HEK293T (cell line): ENCODE measurements around the gene IFTAP.

ENCODE experiments used
- CTCF ChIA-PET: fragments of 350-600 bp; formaldehyde crosslinking; extraction: SDS; loops from one replicate; lab custom pipeline; 2021; ENCODE audit warnings: antibody characterized with exemption, inconsistent platforms; lab: Yijun Ruan, JAX
- POLR2A ChIA-PET: fragments of 350-600 bp; formaldehyde crosslinking; extraction: SDS; loops from one replicate; lab custom pipeline; 2020; ENCODE audit warnings: antibody characterized with exemption, inconsistent platforms; lab: Yijun Ruan, JAX
- DNase-seq: peaks from one replicate; pipeline ENCODE4 v3.0.0; 2012; ENCODE audit warnings: mixed read lengths; ENCODE audit errors: extremely low spot score
- ARNT ChIP-seq: fragments of 450-650 bp; IDR thresholded peaks from 2 replicates; pipeline ENCODE4 v1.6.1; 2017; ENCODE audit warnings: mild to moderate bottlenecking
- BHLHE40 ChIP-seq: fragments of 450-650 bp; IDR thresholded peaks from 2 replicates; pipeline ENCODE4 v1.6.1; 2016; ENCODE audit warnings: mild to moderate bottlenecking, moderate library complexity, borderline replicate concordance
- CTBP1 ChIP-seq: fragments of 450-650 bp; IDR thresholded peaks from 2 replicates; pipeline ENCODE4 v1.6.1; 2016; ENCODE audit warnings: borderline replicate concordance
- ELF4 ChIP-seq: fragments of 450-650 bp; IDR thresholded peaks from 2 replicates; pipeline ENCODE4 v1.6.1; 2017; ENCODE audit warnings: antibody characterized with exemption
- FOXA1 ChIP-seq: fragments of 450-650 bp; IDR thresholded peaks from 2 replicates; pipeline ENCODE4 v1.6.1; 2016; ENCODE audit warnings: mild to moderate bottlenecking
- FOXK2 ChIP-seq: fragments of 450-650 bp; IDR thresholded peaks from 2 replicates; pipeline ENCODE4 v1.6.1; 2016; ENCODE audit warnings: mild to moderate bottlenecking
- FOXM1 ChIP-seq: fragments of 450-650 bp; IDR thresholded peaks from 2 replicates; pipeline ENCODE4 v1.6.1; 2017; ENCODE audit warnings: mild to moderate bottlenecking, borderline replicate concordance
- HDGF ChIP-seq: fragments of 450-650 bp; IDR thresholded peaks from 2 replicates; pipeline ENCODE4 v1.6.1; 2017; ENCODE audit warnings: antibody characterized with exemption, borderline replicate concordance
- L3MBTL2 ChIP-seq: fragments of 450-650 bp; conservative IDR thresholded peaks from 2 replicates; pipeline ENCODE4 v1.6.1; 2016; ENCODE audit warnings: mild to moderate bottlenecking
- LEF1 ChIP-seq: fragments of 450-650 bp; IDR thresholded peaks from 2 replicates; pipeline ENCODE4 v1.6.1; 2017; ENCODE audit warnings: mild to moderate bottlenecking, borderline replicate concordance
- NFRKB ChIP-seq: fragments of 450-650 bp; IDR thresholded peaks from 2 replicates; pipeline ENCODE4 v1.6.1; 2016; ENCODE audit warnings: mild to moderate bottlenecking, moderate library complexity
- SP1 ChIP-seq: fragments of 450-650 bp; IDR thresholded peaks from 2 replicates; pipeline ENCODE4 v1.6.1; 2017
- SUZ12 ChIP-seq: fragments of 450-650 bp; IDR thresholded peaks from 2 replicates; pipeline ENCODE4 v1.6.1; 2016; ENCODE audit warnings: mild to moderate bottlenecking
- TARDBP ChIP-seq: fragments of 450-650 bp; IDR thresholded peaks from 2 replicates; pipeline ENCODE4 v1.6.1; 2016
- ZNF384 ChIP-seq: fragments of 450-650 bp; IDR thresholded peaks from 2 replicates; pipeline ENCODE4 v1.6.1; 2016
- TF ChIP-seq, protein P1 (sequence below): fragments of 450-650 bp; IDR thresholded peaks from 2 replicates; pipeline ENCODE4 v1.6.1; 2016

The IFTAP gene

GRCh38 chr11:36683818-36684217, 89.5 kb downstream of the IFTAP start:
- TF ChIP-seq SP1 (no peak), CTBP1 (no peak), ELF4 (no peak), BHLHE40 (no peak), ARNT (no peak), ZNF384 (no peak), FOXM1 (no peak), LEF1 (no peak), SUZ12 (no peak), NFRKB (no peak), FOXA1 (no peak), TARDBP (no peak)
- TF ChIP-seq, protein P1, sequence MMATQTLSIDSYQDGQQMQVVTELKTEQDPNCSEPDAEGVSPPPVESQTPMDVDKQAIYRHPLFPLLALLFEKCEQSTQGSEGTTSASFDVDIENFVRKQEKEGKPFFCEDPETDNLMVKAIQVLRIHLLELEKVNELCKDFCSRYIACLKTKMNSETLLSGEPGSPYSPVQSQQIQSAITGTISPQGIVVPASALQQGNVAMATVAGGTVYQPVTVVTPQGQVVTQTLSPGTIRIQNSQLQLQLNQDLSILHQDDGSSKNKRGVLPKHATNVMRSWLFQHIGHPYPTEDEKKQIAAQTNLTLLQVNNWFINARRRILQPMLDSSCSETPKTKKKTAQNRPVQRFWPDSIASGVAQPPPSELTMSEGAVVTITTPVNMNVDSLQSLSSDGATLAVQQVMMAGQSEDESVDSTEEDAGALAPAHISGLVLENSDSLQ, result no peak
- CTCF ChIA-PET, result interaction anchor here (1.5 kb wide), 1 partner anchor 120 kb away, joined by 5 read pairs; no protein-coding TSS in a partner anchor
- POLR2A ChIA-PET, result no interaction called here
- DNase-seq, result no peak

DNA sequence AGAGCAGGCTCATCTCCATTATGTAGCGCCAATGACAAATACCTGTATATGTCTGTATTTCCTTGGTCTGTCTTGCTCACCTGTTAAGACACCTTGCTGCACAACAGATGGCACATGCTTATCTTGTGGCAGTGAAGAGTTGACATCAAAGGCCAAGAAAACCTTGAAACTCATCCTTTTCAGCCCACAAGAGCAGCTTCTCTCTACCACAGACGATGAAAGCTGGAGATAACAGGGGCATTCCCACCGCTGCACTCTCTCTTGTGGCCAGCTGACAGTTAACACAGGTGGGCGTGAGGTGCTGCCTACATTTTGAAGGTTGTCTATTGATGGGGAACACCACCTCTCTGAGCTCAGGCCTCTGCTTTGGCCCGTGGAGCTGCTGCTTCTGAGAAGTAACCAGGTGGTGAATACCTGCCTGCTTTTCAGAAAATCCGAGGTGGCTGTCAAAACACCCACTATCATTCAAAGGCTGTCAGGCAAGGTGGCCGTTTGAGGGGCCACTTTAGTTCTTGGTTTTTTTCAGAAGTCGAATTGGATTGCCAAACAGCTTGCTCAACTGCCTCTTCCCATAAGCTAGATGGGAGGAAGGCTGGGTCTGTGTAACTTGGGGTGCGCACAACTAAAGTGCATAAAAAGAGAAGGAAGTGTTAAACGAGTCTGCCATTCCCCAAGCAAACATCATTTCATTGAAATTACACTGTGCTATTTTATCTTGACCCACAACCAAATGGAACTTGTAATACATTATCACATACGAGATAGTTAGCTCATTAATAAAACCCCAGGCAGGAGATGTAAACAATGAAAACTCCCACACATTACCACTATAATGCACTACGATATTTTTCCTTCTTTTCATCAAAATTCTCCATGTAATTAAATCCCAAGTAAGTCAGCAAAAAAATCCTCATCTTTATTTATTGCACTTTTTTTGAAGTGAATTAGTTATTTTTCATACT, 90.8 kb downstream of the IFTAP start:
- TF ChIP-seq FOXK2 (no peak), SUZ12 (no peak), ZNF384 (no peak), TARDBP (no peak), NFRKB (no peak), ELF4 (no peak), LEF1 (no peak), HDGF (no peak), CTBP1 (no peak), L3MBTL2 (no peak), ARNT (no peak), FOXM1 (no peak), BHLHE40 (no peak), FOXA1 (no peak), SP1 (no peak)
- TF ChIP-seq, protein P1, result no peak
- ChIA-PET CTCF (interaction anchor here (1.0 to 1.5 kb wide), 2 partner anchors 62 to 122 kb away, joined by 3 to 5 read pairs; no protein-coding TSS in a partner anchor), POLR2A (no interaction called here)
- no peak for DNase-seq

- POLR2A ChIA-PET, result no interaction called here
- CTCF ChIA-PET, result no interaction called here
- no peak for DNase-seq
- TF ChIP-seq SP1 (no peak), ZNF384 (no peak), ARNT (no peak), BHLHE40 (no peak), HDGF (no peak), LEF1 (no peak), FOXA1 (no peak), TARDBP (no peak), NFRKB (no peak)
- TF ChIP-seq, protein P1, result no peak
These were observed 93.8 kb downstream of the IFTAP start for GRCh38 chr11:36688132-36688531.

- POLR2A ChIA-PET, result no interaction called here
- no peak for DNase-seq
- CTCF ChIA-PET, result no interaction called here
- no peak for TF ChIP-seq NFRKB
- no peak for TF ChIP-seq SUZ12
- TF ChIP-seq TARDBP, result no peak
- no peak for TF ChIP-seq CTBP1
- no peak for TF ChIP-seq FOXK2
- no peak for TF ChIP-seq ZNF384
- no peak for TF ChIP-seq SP1
- TF ChIP-seq FOXM1, result no peak
- no peak for TF ChIP-seq L3MBTL2
- TF ChIP-seq FOXA1, result no peak
These were observed 94.4 kb downstream of the IFTAP start for GRCh38 chr11:36688571-36689291.

- TF ChIP-seq BHLHE40, result no peak
These were observed 95.1 kb downstream of the IFTAP start for GRCh38 chr11:36689442-36689841.

GRCh38 chr11:36692704-36693103, 98.4 kb downstream of the IFTAP start:
- CTCF ChIA-PET, result interaction anchor here (0.6 to 1.2 kb wide), 2 partner anchors 10 to 76 kb away, joined by 4 read pairs; no protein-coding TSS in a partner anchor
- TF ChIP-seq TARDBP (no peak), ZNF384 (no peak), FOXA1 (no peak), LEF1 (no peak), CTBP1 (no peak), HDGF (no peak), FOXM1 (no peak), ARNT (no peak), SUZ12 (no peak), NFRKB (no peak), SP1 (no peak), ELF4 (no peak), L3MBTL2 (no peak), FOXK2 (no peak), BHLHE40 (no peak)
- TF ChIP-seq, protein P1, result no peak
- no peak for DNase-seq
- POLR2A ChIA-PET, result no interaction called here

More at GRCh38 chr11:36689442-36689841, 95.1 kb downstream of the IFTAP start:
- CTCF ChIA-PET, result no interaction called here
- POLR2A ChIA-PET, result no interaction called here
- no peak for DNase-seq
